Measurements from ENCODE around the gene C2orf78.

The C2orf78 gene

DNA sequence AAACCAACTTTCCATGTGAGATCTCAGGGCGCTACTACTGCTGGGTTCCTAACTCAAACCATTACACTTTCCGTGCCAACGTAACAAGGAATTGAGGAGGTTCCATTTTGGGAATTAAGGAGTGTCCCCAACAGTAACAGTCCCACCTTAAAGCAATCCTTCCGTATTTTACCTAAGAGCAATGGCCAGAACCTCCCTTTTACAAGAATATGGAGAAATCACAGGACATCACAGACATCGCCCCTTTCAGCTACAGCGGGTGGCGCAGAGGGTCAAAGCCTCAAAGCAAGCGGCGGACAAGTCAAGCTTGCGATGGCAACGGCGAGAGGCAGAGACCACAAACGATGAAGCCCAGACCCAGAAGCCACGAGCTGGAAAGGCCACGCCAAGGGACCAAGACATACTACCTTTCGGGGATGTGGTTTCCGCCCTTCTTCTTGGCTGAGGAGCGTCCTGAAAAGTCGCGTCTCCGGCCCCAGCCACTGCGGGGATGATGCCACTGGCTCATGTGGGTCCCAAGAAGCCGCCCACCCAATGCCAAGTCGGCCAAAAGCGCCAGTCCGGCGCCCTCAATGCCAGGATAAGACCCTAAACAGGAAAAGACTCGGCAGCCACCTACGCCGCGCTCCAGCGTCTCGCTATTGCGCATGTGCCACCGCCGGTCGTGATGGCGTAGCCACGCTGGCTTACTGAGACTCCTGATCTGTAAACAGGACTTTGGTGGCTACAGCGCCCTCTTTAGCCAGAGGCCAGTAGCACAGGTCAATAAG is 4.3 kb upstream of the C2orf78 start, which contains the start of gene DUSP11:
TSS of gene DUSP11 (minus strand) at position 637 of the 770 bp plus-strand sequence. CDS start at position 508, 129 bp downstream.
- DNase-seq (ENCODE audit: low read depth, low spot score) = peak; percentile 97

DNA sequence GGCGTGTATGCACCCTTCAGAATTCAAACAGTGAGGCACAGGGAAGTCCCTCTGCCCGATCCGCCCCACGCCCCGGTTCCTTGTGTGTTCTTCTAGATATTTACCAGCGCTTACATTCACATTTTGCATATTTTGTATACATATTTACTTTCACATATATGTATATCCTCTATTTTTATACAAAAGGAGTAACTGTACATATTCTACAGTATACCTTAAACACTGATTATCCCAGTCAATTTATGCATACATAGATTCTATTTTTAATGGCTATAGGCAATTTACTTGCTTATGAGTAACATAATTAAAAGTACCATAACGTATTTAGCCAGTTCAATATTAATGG is 3.8 kb upstream of the C2orf78 start:
- DNase-seq (ENCODE audit: low read depth, low spot score) = no peak

DNA sequence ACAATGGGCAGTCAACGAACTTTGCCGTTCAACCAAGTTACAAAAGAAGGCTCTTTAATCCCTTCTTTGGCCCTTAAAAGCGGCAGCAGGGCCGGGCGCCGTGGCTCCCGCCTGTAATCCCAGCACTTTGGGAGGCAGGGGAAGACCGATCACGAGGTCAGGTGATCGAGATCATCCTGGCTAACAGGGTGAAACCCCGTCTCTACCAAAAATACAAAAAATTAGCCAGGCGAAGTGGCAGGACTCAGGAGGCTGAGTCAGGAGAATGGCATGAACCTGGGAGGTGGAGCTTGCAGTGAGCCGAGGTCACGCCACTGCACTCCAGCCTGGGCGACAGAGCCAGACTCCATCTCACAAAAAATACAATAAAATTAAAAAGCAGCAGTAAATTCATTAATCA is 581 bp upstream of the C2orf78 start:
- DNase-seq (ENCODE audit: low read depth, low spot score) = peak; percentile 17

DNA sequence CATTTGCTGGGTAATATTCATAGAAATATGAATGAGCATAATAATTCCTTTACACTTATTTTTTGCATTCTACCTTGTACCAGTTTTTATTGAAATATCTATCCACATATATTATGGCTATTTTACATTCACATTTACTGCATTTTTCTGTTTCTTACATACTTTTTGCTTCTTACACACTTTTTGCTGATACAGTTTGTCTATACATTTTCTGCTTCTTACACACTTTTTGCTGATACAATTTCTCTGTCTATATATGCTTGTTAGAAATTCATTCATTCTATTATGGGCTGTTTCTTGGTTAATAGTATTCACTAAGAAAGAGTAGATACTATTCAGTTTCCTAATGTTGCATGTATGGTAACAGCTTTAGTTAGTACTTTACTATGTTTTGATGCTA is 27.9 kb downstream of the C2orf78 start:
- no peak for DNase-seq (ENCODE audit: low read depth, low spot score)

DNA sequence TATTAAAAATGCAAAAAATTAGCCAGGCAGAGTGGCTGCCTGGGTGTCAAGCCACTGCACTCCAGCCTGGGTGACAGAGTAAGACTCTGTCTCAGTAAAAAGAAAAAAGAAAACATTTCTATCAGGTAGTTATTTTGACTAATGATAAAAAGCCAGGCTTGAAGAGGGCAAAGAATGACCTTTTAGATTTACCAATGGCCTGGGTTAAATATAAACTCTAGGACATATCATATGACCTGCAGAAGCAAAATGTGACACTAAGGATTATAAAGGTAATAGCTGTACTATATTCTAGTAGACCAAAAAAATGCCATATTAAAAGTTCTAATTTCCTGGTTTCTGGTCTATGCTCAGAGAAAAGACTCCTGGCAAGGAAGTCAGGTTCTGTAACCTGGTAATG is 28.7 kb downstream of the C2orf78 start:
- no peak for DNase-seq (ENCODE audit: low read depth, low spot score)

DNA sequence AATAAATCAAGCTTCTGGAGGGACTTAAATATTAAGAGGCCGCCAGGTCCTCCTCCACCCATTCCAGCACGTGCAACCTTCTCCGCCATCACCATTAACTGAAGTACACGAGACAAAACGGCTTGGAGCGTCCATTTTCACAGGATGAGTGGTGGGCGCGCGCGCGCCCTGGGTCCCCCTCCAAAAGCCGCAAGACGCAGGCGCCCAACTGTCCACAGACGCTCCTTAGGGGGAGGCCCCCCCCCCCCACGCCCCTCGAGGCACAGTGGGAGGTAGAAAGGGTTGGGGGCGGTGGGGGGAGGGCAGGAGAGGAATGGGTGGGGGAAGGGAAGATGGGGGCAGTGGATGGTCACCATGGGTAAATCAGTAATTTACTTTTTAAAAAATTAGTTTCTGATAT is 34.3 kb downstream of the C2orf78 start:
- DNase-seq (ENCODE audit: low read depth, low spot score) = no peak

DNA sequence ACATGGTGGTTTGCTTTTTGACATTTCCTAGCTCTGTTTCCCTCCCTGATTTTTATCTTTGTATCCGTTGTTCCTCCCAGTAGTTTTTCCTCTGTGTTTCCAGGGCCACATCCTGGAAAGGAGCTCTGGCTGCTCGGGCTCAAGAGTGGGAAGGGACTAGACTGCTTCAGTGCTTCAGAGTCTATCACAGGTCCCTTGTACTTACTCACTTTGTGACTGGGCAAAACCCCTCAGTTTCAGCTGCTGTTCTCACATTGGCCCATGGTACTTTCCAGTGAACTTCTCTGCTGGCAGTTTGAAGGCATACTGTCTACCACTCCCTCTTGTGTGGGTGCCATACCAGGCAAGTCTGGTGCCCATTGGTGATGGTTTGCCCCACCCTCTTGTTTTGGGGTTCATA is 37.2 kb downstream of the C2orf78 start:
- DNase-seq (ENCODE audit: low read depth, low spot score) = no peak

DNA sequence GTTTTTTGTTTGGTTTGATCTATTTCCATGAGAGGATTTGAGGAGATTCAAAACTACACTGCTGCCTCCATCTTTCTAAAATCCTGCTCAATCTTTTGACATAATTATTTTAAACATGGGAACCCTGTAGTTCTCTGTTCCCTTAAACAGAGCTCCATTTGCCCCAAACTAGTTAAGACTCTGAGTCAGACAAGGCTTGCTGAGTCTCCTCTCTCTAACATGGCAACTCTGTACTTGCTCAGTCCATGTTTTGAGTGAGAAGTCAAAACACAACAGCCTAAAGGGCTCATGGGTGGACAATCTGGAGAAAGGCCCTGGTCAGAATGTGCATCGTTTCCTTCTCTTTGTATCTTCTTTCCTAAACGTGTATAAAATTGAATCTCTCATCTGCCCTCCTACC is 37.7 kb downstream of the C2orf78 start:
- no peak for DNase-seq (ENCODE audit: low read depth, low spot score)

DNA sequence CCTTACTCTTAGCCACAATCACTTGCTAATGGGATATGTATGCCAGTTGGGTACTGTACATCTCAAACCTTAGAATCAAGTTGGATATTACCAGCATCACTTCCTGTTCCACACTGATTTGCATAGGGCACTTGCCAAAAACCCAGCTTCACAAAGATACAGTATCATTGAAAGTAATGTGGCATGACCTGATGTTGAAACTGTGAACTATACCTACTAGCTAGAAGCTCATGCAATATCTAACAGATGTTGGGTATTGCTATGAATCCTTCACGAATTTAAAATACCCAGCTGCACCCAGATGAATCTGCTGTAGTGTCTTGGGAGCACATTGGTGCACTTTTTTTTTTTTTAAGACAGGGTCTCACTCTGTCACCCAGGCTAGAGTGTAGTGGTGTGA is 38.3 kb downstream of the C2orf78 start:
- no peak for DNase-seq (ENCODE audit: low read depth, low spot score)

DNA sequence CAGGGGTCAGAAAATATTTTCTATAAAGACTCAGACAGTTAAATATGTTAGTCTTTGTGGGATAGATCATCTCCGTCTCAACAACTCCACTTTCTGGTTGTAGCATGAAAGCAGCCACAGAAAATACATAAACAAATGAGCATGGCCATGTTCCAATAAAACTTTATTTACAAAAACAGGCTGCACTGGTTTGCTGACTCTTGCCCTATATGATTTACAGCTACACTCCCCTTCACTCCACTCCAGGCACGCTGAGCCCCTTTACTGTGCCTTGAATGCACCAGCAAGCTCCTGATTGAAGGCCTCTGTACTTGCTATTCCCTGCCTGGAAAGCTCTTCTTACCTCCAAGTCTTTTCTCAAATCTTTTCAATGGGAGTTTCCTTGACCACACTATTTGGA is 39.0 kb downstream of the C2orf78 start:
- DNase-seq (ENCODE audit: low read depth, low spot score) = no peak

DNA sequence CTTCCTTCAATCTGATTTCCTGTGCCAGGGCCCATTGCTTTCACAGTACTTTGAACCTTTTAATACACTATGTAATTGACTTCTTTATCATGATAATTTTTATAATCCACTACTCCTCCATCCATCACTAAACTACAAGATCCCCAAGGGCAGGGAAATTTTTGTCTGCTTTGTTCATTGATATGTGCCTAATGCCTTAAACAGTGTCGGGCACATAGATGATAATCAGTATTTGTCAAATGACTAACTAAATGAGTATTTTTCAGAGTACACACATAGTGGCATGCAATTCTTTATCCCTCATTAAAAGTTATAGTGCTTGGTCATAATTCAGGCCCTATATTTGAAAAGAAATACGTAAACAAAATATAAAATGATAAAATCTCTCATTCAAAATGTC is 39.4 kb downstream of the C2orf78 start:
- no peak for DNase-seq (ENCODE audit: low read depth, low spot score)

DNA sequence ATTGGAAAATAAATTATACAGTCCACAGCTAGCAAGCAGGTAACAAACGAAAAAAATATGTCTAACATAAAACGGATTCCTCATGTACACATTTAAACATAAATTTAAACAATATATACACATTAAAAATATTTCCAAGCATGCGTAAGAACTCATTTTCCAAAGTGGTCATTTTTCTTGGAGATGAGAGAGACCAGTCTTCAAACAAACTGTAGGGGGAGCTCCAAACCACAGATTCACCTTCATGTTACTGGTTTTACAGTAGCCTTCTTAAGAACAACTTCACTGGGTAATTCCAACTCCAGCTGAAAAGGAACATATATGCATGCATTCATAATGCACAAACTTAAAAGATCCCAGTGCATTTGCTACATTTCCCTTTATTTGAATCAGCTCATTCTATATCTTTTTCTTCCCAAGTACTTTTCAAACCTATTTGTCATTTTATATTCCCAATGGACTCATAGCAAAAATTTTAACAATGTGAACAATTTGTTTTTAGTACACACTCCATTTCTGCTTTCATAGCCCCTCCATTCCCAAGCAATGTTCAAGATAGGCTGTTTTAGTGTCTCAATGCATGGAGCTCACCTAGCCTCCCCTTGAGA is 40.0 kb downstream of the C2orf78 start:
- DNase-seq (ENCODE audit: low read depth, low spot score) = peak; percentile 85

DNA sequence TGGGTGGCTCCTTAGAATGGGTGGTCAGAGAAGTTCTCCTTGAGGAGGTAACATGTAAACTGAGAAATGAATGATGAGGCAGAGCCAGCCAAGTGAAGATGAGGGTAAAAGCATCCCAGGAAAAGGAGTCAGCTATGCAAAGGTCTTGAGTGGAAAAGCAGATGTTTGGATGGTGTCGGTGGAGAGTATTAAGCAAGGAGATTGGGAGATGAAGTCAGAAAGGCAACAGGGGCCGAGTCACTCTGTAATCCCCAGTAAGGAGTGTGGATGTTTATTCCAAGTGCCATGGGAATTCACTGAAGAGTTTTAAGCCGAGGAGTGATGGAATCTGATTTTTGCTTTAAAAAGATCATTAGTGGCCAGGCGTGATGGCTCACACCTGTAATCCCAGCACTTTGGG is 41.4 kb downstream of the C2orf78 start:
- DNase-seq (ENCODE audit: low read depth, low spot score) = no peak

DNA sequence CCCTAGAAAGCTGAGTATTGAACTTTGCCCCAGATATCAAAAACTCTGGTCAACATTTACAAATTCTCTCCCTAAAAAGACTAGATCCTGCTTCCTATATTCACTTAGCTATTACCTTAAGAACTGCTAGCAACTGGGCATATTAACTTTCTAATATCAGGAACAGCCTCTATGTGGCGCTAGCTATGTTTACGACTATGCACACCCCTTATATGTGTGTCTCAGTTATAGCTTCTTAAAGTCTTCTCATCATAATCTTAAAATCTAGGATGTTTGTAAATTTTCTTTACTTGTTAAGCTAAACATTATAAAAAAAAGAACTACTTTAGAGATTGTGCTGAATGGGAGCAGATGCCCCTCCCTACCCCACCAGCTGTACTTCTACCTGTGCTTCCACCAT is 43.0 kb downstream of the C2orf78 start:
- peak; percentile 53 for DNase-seq (ENCODE audit: low read depth, low spot score)

DNA sequence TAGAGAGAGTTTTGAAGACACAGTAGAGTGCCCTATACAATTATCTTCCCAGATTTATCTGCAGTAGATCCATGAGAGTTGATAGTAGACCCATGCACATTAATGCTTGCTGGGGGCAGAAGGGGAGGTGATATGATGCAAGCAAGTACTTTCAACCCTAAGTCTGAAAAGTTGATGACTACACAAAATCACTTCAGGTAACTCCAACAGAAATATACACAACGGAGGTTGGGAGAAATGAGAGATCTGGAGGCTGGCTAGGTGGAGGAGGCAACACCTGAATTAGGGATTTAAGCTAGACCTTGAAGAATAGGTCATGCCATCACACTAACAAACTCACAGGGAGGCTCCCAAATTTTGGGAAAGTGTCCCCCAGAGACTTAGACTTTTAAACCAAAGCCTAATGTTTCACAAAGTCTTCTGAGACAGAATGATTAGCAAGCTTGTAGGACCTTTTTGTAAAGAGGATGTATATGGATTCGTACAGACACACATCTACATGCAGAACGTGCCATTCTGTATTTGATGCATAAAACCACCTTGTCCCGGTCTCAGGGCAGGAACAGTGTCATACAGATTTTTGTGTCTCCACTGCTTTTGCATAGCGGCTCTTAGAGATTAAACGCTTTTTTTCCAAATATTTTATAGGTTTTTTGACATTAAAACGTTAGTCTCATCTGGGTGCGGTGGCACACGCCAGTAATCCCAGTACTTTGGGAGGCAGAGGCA is 43.8 kb downstream of the C2orf78 start:
- DNase-seq (ENCODE audit: low read depth, low spot score) = no peak

DNA sequence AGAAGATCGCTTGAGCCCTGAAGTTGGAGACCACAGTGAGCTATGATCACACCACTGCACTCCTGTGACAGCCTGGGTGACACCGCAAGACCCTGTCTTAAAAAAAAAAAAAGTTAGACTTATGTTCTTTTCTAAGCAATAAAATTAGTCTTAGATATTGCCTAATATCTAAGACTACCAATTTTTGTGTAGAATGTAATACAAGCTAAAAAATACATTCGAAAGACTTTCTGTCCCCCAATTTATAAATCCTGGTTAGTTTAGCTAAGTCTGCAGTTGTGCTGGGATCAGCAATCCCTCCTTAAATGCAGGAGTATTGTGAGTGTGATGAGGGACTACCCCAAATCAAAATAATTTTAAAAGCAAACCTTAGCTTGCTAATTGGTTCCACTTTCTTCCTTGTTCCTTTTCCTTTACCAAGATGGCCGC is 44.4 kb downstream of the C2orf78 start:
- no peak for DNase-seq (ENCODE audit: low read depth, low spot score)

DNA sequence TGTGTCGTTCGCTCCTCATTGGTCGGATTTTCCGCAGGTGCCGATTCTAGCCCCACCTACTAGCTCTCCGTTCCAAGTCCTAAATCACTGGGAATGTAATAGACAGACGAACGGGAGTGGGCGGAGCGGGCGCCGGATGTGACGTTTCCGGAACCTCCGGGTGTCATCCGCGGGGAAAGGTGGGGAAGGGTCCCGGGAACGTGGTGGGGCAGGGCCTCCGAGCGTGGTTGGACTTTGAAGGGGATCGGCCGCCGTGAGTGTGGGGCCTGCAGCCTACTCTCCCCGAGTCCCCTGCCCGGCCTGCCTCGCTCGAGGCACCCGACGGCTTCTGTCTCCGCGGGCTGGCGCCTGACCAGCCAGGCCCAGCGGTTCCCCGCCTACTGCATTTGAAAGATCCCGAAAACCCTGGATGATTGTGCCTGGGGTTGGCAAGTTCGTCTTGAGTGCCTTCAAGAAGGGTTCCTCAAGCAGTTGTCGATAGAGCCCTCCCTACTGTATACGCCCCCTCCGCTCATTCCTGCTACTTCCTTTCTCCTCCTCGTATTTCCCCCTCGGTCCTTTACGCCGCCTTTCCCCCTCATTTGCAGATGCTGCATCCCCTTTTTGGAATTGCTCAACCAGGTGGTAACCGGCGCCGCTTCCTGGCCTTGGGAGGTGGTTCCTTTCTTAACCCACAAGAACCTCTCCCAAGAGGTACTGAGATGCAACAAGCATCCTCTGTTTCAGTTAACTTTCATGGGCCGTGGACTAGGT is 45.0 kb downstream of the C2orf78 start, which contains the start of gene STAMBP:
TSS of gene STAMBP (plus strand) at position 144 of the 753 bp plus-strand sequence. CDS start 1,896 bp downstream, outside the sequence.
- peak; percentile 98 for DNase-seq (ENCODE audit: low read depth, low spot score)

DNA sequence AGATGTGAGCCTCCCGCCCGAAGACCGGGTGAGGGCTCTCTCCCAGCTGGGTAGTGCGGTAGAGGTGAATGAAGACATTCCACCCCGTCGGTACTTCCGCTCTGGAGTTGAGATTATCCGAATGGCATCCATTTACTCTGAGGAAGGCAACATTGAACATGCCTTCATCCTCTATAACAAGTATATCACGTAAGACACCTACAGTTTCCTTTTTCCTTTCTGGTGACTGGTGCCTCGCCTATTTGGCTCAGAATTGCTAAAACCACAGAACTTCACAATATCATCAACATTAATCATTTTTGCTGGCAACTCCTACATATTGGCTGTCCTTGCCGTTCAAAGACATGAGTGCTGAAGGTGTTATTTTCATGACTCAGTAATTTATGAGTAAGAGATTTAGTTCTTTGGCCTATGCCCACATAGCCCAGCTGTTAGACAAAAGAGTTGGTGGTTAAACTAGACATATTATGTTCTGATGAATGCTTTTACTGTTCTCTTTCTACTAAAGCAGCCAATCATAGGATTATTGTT is 47.0 kb downstream of the C2orf78 start:
- DNase-seq (ENCODE audit: low read depth, low spot score) = peak; percentile 90

DNA sequence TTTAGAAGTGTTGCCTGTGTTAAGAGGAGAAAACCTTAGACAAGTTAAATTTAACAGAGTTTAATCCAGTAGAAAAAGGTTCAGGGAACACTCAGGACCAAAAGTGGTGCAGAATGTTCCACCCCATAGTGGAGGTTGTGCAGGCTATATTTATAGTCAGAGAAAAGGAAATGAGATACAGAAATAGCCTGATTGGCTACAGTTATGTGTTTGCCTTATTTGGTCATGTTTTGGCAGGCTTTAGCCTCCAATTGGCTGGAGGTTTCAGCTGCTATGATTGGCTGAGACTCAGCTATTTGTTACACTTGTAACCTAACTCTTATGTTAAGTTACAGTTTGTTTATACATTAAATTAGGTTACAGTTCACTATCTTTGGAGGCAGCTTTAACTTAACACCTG is 48.9 kb downstream of the C2orf78 start:
- peak; percentile 34 for DNase-seq (ENCODE audit: low read depth, low spot score)

DNA sequence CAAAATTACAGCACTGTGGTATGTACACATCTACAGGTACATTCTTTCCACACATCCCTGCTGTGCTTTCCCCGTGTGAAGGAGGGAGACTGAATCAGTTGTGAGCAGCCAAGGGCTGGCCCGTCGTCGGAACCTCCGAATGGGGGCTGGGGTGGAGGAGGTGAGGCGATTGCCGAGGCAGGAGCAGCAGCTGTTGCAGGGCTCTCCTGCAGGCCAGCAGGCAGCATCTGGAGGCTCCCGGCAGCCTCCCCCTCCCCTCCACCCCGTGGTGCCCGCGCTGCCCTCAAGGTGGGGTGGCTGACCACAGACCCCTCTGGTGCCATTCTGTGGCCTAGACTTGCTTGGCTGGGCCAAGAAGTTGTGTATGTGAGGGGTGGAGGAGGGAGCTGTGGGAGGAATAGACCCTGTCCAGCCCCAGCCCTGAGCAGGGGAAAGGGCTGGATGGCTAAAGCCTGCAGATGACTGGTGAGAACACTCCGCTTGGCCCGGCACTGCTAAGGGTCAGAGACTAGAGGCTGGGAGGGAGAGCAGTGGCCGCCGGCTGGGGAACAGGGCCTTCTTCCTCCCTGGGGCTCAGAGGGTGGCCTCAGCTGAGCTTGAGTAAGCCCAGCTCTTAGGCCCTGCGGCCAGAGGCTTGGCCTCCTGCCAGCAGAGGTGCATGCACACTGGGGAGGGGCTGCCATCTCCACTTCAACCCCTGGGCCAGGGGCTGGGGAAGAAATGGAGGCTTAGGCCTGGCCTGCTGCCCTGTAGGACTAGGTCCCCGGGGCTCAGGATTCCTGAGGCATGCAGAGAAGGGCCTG is 52.4 kb downstream of the C2orf78 start:
- peak; percentile 62 for DNase-seq (ENCODE audit: low read depth, low spot score)
